AG09319 (cell line): ENCODE data around the gene MTHFD1L.
"Not testable (repeated sequence)": the region's sequence is repeated elsewhere in the genome, so short reads cannot be mapped to it uniquely, and the experiment has no call there.

Experiments
- DNase-seq: peaks from one replicate; pipeline ENCODE4 v3.0.0-alpha.2; 2010; ENCODE audit warnings: low read depth; ENCODE audit errors: extremely low read depth
- TF ChIP-seq, protein P1 (sequence below): IDR thresholded peaks from 2 replicates; pipeline ENCODE4 v1.5.1; 2011; ENCODE audit warnings: low read depth, mild to moderate bottlenecking, inconsistent platforms, low read length, moderate library complexity

Gene MTHFD1L

DNA sequence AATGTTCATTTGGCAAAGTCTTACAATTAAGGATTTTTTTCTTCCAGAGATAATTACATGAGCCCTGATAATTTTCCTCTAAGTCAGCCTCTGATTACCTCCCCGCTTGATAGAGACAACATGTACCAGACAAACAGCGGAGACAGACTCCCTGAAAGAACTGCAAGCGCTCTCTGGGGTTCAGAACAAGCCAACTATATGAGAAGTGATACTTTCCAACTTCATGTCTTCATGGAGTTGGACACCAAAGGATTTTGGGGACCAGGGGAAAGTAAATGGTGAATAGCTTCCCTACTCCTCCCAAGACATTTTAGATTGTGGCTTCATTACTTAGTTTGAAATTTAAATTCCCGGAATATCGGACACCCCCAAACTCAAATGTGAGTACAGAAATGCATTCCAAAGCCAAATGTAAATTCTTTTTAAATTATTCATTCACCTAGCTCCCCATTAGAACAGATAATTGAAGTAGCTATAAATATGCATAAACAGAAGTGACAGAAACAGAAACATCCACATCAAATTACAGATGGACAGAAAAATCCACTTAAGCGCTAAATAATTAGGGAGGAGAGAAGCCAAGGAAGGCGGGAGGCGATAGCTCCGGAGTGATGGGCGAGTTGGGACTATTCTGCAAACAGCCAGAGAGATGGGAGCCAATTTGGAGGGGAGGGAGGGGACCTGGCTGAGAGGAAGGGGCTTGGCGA lies 244.5 kb downstream of the MTHFD1L start:
- no peak for DNase-seq
- TF ChIP-seq, protein P1, sequence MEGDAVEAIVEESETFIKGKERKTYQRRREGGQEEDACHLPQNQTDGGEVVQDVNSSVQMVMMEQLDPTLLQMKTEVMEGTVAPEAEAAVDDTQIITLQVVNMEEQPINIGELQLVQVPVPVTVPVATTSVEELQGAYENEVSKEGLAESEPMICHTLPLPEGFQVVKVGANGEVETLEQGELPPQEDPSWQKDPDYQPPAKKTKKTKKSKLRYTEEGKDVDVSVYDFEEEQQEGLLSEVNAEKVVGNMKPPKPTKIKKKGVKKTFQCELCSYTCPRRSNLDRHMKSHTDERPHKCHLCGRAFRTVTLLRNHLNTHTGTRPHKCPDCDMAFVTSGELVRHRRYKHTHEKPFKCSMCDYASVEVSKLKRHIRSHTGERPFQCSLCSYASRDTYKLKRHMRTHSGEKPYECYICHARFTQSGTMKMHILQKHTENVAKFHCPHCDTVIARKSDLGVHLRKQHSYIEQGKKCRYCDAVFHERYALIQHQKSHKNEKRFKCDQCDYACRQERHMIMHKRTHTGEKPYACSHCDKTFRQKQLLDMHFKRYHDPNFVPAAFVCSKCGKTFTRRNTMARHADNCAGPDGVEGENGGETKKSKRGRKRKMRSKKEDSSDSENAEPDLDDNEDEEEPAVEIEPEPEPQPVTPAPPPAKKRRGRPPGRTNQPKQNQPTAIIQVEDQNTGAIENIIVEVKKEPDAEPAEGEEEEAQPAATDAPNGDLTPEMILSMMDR = no peak

DNA sequence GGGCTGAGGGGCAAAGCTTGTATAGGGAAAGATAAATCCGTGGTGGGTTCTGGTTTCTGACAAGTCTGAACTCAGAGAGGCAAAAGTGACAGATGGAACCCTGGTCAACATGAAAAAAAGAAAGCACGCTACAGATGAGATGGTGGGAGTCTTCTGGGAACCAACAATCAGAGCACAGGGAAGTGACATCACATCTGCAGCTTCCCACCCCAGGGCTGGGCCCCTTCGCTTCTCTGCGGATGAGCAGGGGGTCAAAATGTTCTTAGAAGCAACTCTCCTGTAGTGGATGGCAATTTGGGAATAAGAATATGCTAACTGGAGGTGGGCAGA lies 245.0 kb downstream of the MTHFD1L start:
- TF ChIP-seq, protein P1 = no peak
- no peak for DNase-seq

GRCh38 chr6:151111670-151112069 lies 246.2 kb downstream of the MTHFD1L start:
- TF ChIP-seq, protein P1 = no peak
- no peak for DNase-seq

DNA sequence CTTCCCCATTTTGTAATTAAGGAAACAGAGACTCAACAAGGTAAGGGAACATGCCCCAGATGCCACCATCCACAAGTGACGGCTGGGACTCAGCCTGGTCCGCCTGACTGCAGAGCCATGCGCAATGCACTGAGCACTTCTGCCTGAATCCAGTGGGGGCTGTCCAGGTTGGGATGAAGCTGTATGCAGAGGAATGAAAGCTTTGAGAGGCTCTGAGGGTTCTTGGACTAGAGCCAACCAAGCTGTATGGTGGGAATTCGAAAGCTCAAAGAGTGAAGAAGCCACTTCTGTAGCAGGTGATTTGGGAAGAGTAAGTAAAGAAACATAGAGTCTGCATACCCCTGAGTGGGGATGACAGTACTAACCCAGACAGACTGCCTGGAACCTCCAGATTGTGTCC lies 246.6 kb downstream of the MTHFD1L start:
- TF ChIP-seq, protein P1 = no peak
- no peak for DNase-seq

GRCh38 chr6:151112884-151113283 lies 247.4 kb downstream of the MTHFD1L start:
- not testable (repeated sequence) for DNase-seq

DNA sequence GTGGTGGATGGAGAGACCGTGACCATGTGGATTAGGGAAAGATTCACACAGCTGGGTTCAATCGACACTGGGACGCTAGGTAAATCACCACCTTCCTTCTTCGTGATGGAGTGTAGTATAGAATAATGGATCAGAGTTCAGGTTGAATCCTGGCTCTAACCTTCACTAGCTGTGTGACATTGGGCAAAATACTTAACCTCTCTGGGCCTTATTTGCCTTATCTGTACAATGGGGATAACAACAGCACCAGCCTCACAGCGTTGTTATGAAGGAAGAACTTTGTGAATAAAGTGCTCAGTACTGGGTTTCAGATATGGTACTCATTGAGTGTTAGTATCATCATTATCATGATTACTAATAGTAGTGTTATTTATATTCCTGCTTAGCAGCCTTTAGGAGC lies 248.1 kb downstream of the MTHFD1L start:
- TF ChIP-seq, protein P1 = no peak
- DNase-seq = no peak

- TF ChIP-seq, protein P1 = no peak
- DNase-seq = no peak
These were observed 253.1 kb downstream of the MTHFD1L start for GRCh38 chr6:151118461-151119123.
